Measurements from ENCODE around the gene SLCO2A1.

The SLCO2A1 gene

DNA sequence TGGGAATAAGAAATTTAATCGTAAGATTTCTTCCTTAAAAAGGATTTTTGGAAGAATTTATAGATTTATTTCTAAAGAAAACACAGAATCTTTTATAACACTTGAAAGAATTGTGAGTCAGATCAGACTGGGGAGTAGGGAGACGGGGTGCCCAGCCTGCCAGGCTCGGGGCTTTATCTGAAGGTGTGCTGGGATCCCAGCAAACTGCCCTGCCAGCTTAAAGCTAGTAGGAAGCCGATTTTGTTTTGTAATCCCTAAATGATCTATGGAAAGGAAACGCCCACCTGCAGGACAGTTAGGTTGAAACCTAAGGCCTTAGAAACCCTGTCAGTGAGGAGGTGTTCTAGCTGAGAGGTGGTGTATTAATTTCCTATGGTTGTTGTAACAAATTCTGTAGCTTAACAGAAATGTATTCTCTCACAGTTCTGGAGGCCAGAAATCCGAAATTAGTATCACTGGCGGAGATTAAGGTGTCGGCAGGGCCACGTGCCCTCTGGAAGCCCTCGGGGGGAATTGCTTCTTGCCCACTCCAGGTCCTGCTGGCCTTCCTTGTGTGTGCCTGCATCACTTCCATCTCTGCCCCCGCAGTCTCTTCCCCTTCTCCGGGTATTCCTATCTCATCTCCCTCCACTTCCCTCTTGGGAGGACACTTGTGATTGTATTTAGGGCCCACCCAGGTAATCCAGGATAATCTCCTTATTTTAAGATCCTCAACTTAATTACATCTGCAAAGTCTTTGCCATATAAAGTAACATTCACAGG lies 114.7 kb downstream of the SLCO2A1 start:
- no peak for DNase-seq (ENCODE audit: low read depth in 4 of 4, low spot score in 1 of 4)

DNA sequence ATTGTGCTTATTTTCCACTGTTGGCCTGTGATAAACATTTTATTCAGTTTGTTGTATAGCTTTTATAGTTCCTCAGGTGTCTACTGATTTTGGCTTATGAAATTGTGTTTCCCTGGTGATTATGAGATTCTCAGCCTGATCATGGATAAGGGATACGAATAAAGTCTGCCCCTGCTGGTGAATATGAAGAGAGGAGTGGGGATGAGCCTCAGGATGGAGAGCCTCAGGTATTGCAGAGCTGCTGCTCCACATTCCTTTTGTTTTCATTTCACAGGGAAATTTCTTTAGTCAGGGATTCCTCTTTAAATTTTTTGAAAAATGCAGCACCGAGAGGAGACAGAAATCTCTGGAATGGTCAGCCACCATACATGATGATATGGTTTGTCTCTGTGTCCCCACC lies 119.3 kb downstream of the SLCO2A1 start:
- no peak for DNase-seq (ENCODE audit: low read depth in 4 of 4, low spot score in 1 of 4)

DNA sequence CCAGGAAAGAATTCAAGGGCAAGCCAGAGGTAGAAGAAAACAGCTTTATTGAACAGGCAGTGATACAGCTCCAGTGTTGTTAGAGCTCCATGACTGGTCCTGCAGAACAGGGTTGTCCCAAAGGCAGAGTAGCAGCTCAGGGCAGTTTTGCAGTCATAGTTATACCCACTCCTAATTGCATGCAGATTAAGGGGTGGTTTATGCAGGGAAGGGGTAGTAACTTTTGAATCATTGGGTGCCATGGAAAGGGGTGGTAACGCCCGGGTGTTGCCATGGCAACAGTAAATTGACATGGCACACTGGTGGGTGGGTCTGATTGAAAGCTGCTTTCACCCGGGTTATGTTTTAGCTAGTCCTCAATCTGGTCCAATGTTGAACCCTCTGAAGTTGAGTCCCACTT lies 124.3 kb downstream of the SLCO2A1 start:
- no peak for DNase-seq (ENCODE audit: low read depth in 4 of 4, low spot score in 1 of 4)

DNA sequence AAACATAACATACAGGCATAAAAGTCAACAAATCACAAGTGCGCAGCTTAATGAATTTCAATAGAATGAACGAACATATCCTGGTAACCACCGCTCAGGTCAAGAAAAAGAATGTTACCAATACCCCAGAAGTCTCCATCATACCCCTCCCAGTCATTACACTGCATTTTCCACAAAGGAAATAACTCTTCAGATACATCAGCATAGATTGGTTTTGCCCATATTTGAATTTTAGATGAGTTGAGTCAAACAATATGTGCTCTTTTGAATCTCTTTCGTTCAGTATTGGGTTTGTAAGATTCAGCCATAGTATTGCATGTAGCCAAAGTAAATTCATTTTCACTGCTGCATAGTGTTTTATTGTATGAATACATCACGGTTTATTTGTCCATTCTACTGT lies 127.9 kb downstream of the SLCO2A1 start:
- no peak for DNase-seq (ENCODE audit: low read depth in 4 of 4, low spot score in 1 of 4)

DNA sequence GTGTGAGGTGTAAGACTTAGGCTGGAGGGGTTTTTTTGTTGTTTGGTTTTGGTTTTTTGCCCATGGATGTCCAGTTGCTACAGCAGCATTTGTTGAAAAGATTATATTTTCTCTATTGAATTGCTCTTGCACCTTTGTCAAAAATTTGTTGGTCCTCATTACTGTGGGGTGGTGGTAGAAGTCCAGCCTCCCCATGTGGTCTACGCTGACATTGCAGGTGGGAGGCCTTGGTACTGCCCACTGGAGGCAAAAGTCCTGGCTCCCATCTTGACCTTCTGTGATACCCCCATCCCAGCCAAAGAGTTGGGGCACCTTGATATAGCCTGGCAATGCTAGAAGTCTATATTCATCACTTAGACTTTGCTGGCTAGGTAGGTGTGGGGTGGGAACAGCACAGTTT lies 128.6 kb downstream of the SLCO2A1 start:
- no peak for DNase-seq (ENCODE audit: low read depth in 4 of 4, low spot score in 1 of 4)

DNA sequence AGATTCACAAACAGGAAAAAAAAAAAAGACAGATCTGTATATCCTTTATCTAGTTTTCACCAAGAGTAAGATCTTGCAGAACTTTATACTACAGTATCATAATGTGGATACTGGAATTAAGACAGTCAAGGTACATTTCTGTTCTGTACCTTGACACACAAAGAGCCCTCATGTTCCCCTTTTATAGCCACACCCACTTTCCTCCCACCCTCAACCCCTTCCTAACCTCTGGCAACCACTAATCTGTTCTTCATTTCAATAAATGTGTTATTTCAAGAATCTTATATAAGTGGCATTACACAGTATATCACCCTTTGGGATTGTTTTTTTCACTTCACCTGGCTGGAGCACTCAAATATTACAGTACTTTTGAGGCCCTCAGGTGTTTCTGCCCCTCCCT lies 130.4 kb downstream of the SLCO2A1 start:
- DNase-seq (ENCODE audit: low read depth in 4 of 4, low spot score in 1 of 4), result no peak

DNA sequence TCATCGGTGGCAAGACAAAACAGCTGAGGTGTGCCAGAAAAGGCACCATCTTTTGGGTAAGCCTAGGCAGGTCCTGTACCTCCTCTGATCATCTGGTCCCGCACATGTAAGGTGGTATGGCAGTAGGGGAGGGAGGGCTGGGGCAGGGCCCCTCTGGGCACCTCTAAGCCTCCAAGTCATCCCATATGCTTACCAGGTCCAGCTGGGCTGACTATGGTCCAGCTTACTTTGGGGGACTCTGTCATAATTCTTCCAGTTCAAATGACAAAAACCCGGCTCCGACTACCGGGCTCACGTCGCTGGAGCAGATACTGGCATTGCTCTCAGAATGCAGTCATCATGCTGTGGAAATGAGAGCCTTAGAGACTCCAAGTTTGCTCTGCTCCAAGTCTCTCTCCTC lies 132.2 kb downstream of the SLCO2A1 start:
- no peak for DNase-seq (ENCODE audit: low read depth in 4 of 4, low spot score in 1 of 4)

DNA sequence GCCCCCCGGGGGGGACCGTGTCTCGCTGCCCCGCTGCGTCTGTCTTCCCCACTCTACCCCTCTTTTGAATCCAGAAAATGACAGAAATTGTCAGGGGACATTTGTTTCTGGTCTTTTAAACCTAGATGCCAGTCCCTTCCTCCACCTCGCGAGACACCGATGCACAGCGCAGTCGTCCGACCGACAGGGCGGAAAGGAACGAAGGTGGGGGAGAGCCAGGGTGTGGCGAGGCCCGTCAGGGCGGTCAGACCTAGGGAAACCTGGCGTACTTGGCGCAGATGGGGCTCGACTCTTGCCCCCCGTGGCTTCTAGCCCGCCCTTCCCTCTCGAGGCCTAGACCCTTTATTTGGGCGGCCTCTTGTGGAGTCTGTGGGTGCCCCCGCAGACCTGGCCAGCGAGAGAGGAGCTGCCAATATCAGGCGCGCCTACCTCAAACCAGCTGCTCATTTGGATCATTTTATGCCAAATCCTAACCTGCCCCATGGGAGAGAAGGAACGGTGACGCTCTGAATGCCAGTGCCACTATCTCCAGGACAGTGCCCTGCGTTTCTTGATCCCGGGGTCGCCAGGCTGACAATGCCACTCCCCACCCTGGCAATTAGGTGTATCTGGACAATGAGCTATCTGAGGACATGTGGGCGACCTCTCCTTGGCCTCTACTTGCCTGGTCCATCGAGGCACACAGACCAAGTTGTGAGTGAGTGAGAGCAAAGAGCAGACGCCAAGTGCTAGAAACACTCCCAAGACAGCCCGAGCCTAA lies 133.5 kb downstream of the SLCO2A1 start:
- DNase-seq (ENCODE audit: low read depth in 4 of 4, low spot score in 1 of 4), result no peak

DNA sequence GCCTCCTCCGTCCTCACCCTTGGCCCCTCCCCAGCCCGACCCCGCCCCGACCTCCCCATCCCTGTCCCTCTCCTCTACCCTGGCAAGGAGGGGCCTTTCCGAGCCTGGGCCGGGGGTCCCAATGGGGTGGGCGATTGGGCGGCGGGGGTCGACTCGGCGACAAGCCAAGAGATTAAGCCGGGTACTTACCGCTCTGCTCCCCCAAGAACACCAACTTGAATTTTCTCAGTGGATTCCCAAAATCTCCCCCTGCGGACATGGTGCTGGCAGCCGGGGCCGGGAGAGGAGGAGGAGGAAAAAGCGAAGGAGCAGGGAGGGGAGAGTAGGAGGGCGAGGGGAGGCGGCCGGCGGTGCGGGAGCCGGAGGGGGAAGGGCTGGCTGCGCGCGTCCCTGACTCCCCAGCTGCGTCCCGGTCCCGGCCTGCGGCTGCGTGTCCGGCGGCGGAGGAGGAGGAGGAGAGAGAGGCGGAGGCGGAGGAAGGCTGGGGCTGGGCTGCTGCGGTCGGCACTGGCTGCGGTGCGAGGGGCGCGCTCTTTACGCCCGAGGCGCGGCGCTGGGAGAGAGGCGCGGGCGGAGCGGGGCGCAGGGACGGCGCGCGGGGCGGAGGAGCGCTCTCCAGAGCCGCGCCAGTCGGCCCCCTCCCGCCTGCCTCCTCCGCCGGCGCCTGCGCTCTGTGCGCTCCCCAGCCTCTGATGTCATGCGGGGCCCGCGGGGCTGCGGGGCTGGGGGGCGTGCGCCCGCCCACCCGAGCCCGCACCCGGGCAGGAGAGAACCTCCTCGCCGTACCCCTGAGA lies 134.3 kb downstream of the SLCO2A1 start, which contains the start of gene RAB6B:
RAB6B (minus strand) TSS at position 675 of the 794 bp plus-strand sequence; CDS start at position 259, 416 bp downstream.
- DNase-seq (ENCODE audit: low read depth in 4 of 4, low spot score in 1 of 4), result no peak

DNA sequence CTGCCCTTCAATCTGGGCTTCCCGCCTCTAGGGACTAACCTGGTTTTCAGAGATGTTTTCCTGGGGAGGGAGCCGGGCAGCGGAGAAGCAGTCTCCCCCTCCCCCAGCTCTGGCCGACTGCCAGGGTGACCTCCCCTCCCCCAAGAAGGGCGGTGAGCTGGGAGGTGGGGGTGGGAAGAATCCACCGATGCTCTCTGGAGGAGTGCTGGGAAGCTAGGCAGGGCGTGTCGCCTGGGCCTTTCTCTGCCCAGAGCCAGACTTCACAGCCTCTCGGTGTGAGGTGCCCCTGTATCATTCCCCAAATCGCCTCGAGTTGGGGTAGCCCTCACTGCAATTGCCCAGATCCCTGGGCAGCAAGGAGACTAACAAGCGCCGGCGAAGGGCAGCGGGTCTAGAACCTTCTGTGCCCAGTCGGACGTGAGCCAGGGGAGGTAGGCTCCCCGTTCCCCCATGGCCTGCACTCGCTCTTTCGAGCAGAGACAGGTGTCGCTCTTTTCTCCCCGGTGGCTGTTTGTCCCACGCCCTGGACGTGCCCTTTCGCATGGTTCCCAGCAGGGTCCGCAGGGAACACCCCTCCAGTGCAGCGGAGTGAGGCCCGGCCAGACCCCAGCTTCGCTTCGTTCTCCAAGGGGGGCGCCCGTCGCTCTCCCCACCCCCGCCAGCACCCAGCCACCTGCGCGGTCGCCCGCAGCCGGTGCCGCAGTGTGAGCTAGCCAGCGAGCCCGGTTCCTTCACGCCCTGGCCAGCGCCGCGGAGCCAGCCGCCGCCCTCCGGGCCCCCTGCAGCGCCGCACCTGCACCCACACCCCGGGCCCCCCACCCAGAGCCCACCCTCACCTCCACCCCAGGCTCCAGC lies 135.1 kb downstream of the SLCO2A1 start:
- DNase-seq (ENCODE audit: low read depth in 4 of 4, low spot score in 1 of 4), result no peak

DNA sequence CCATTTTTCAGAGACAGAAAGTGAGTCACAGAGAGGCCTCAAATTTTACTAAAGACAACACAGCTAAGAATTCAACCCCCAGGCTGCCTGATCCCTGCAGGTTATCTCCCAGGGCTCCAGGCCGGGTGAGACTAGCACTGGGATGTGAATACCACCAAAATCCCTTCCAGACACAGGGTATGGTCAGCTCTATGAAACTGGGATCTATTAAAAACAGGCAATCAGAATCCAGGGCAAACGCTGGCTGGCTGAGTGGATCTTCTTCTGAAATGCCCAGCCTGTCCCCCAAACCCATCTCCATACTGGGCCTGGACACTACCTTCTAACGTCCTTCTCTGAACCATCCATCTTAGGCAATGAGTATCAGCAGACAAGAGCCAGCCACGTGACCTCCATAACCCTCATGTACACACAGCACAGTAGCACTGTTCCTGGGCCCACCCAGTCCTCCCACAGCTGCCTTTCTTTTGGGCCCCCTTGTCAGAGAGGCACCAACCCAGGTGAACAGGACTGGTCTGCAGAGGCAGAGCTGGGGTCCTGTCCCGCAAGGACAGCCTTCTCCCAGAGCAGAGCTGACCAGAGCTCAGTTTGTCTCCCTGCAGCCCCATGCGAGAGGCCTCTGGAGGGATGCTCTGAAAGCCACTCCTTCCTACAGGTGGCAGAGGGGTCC lies 135.9 kb downstream of the SLCO2A1 start:
- no peak for DNase-seq (ENCODE audit: low read depth in 4 of 4, low spot score in 1 of 4)

DNA sequence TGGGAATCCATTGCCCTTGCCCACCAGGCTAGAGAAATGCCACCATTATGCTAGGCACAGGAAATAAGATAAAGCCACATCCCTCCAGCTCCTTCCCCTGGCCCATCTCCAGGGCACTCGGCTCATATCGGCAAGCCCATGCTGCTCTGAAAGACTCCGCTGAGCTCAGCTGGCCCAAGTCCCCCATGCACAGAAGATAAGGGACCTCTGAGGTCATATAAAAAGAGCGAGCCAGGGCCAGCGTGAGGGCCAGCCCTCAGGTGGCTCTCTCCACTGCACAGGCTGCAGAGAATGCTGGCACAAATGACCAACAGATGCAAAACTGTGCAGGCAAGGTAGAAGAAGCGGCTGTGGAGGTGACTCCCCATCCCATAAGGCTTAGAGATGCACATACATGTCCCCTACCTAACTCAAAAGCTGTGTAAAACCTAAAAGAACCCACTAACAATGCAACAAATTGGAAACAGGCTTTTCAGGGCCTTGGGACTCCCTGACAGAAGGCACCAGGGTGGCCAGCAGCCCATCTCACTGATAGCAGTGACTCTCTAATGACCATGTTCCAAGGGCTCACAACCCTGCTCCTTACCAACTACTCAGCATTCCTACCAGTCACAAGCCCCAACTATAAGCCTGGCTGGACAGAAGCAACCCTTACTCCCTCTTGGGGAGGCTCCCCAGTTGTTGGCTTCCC lies 137.0 kb downstream of the SLCO2A1 start:
- no peak for DNase-seq (ENCODE audit: low read depth in 4 of 4, low spot score in 1 of 4)

DNA sequence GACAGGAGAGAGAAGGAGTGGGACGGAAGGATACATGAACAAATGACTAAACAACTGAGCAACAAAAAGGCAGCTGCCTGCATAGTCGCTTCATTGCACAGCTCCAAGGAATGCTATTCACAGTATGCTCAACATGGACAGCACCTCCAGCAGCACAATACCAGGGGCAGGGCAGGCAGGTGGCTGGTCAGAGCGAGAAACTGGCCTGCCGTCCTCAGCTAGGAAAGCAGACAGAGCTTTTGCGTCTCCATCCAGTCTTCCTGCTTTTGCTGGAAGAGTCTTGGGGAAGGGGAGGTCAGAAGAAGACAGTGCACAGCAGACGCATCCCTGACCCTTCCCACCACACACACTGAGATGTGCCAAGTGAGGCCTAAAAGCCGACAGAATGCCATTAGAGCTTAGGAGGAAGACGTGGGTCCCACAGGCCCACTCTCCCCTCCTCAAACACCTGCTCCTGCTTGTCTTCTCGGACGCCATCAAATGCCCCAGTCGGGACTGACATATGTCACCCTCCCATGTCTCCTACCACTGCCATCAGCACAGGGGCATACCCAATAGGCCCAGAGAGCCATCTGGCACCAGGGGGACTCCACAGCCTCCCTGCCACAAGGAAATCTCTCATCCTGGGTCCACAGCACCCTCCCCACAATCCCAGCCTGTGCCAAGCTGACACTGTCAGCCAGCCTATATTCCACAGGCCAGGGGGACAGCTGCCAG lies 137.9 kb downstream of the SLCO2A1 start:
- no peak for DNase-seq (ENCODE audit: low read depth in 4 of 4, low spot score in 1 of 4)

DNA sequence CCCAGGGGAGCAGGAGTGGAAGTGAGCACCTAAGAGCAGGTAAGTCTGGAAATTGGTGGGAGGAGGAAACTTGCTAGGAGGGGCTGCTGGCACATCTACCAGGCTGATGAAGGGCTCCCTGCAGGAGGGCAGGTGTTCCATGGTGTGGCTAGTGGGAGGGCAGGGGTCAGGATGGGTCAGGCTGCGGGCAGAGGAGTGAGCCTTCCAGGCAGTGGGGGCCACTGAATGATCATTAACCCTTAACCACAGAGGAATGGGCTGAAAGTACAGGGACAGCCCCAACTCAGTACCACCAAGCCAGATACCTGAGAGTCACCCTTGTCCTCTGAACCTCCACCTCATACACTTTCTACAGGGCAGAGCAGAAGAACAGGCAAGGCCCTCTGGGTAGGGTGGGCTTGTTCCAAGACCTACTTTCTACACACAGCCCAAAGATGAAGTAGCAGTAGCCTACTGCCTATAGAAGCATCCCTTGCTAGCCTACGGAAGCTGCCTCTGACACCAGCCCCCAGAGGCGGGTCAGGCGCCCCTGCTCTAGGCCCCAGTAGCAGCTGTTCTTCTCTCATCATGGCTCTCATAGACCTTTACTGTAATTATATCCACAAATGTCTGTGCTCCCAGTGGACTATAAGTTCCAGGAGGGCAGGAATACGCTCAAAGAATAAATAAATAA lies 138.6 kb downstream of the SLCO2A1 start:
- no peak for DNase-seq (ENCODE audit: low read depth in 4 of 4, low spot score in 1 of 4)

DNA sequence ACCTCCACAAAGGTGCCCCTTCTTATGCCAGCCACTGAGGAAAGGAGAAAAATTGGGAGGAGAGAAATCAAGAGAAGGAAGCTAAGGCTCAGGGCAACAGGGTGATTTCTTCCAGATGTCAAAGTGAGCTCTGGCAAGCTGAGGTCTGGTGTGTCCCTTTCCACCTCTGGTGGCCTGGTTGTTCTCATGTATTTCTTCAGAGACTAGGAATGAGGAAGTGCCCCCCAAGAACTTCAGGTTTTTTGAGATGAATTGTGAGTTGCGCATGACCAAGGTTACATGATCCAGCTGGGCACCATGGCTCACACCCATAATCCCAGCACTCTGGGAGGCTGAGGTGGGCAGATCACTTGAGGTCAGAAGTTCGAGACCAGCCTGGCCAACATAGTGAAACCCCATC lies 139.7 kb downstream of the SLCO2A1 start:
- DNase-seq (ENCODE audit: low read depth in 4 of 4, low spot score in 1 of 4), result no peak

DNA sequence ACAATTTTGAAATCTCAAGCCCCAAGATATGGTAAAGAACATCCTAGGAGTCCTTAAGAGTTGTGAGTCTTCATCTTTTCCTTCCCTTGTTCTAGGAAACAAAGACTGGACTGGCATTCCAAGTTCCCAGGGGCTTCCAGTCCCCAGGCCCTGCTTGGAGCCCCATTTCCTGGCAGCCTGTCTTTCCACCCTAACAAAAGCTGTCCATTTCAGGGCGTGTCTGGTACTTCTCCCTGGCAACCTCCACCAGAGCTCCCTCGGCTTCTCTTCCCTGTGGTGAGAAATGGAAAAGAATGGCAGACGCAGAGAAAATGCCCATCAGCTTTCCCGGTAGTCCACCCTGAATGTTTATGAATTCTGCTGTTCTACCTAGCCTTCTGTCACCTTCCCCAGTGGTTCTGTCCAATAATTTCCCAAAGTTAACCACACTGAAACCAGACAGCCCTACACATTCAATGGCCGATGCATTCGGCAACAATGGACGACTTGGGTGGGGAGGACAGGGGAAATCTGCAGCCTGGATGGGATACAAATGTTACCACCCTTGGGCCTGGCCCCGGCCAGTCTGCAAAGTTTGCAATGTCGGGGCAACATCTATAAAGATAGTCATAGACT lies 140.9 kb downstream of the SLCO2A1 start:
- no peak for DNase-seq (ENCODE audit: low read depth in 4 of 4, low spot score in 1 of 4)

DNA sequence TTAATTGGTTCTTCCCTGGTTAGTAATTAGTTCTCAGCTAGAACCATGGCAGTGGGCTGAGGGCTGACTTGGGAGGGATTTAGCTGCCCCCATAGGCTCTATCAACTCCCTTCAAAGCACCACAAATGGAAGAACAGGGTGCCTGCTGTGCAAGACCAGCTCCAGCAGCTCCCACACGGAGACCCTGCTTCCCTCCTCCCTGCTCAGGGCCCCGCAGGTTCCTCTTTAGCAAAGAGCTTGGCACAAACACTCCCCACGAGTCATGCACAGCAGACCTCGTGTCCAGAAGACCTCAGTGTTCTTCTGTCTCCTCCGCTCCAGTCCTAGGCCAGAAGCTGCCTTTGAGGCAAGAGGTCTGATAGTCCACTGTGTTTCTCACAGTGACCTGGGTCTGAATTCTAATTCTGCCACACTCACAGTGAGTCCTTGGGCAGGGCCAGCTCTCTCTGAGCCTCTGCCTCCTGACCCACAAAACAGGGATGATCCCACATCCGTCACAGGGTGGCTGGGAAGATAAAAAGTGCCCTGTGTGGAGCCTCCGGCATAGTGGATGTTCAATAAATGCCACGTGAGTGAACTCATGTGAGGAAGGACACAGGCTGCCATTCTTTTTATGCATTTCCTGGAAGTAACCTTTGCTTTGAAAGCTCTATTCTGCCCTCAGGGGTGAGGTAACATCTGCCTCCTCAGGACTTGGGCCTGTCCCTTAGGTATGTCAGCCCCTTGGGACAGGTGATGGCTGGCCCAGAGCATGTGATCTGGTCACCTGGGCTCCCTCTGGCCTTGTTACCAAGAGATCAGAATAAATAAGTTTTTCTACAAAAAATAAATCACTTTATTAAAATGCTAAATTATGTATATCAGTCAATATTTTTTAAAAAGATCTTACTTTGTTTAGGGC lies 141.7 kb downstream of the SLCO2A1 start:
- DNase-seq (ENCODE audit: low read depth in 4 of 4, low spot score in 1 of 4), result no peak
